ENCODE data around the gene LSS.

DNA sequence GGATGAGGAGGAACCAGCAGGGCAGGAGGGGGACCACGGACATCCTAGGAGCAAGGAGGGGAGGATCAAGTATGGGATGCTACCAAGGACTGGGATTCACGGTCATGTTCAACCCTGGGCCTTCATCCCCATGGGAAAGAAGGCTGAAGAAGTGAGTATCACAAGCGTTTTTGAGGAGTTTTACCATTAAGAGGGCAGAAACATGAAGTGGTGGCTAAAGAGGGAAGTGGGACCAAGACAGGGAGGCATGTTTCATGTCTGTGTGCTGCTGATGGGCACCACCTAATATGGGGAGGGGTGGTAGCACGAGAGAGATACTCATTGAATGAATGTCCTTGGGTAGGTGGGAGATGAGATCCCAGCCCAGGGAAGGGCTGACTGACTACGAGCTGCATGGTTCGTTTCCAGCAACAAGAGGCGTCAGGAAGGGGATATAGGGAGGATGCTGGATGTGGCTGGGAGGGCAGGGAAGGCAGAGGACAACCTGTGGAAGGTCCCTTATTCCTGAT is 11.3 kb upstream of the LSS start:
- TF ChIP-seq CTCF (IDR thresholded peaks at IDR 0.05) (no peak), EP300 (IDR thresholded peaks at IDR 0.05) (no peak)
